HL-60 (cell line): Measurements from ENCODE around the gene CD207.

ENCODE experiments used
- DNase-seq, 2 experiments: peaks; one replicate each; pipeline ENCODE4 v3.0.0-alpha.2; 2010 to 2020; ENCODE audit warnings: low read depth in 1 of 2, low spot score in 1 of 2
- H3K27ac ChIP-seq: fragments of 250-450 bp; sonication (Bioruptor Pico); replicated peaks from 2 replicates; pipeline ENCODE4 v1.5.1; 2020; ENCODE audit warnings: mild to moderate bottlenecking, moderate library complexity
- H3K27me3 ChIP-seq: fragments of 250-450 bp; sonication (Bioruptor Pico); 2 replicates; pipeline ENCODE4 v1.5.1; 2021; ENCODE audit warnings: mild to moderate bottlenecking, moderate library complexity; ENCODE audit not compliant: insufficient read depth, poor library complexity, severe bottlenecking
- H3K4me3 ChIP-seq: replicated peaks from 2 replicates; pipeline ENCODE4 v1.5.1; 2011; ENCODE audit warnings: mild to moderate bottlenecking, control low read depth, low read length; ENCODE audit not compliant: insufficient read depth
- GABPA ChIP-seq: IDR thresholded peaks from 2 replicates; pipeline ENCODE4 v1.6.1; 2012; ENCODE audit warnings: low read depth
- POLR2AphosphoS5 ChIP-seq: IDR thresholded peaks from 2 replicates; pipeline ENCODE4 v1.6.1; 2012; ENCODE audit warnings: low read depth
- SPI1 ChIP-seq: IDR thresholded peaks from 2 replicates; pipeline ENCODE4 v1.6.1; 2012; ENCODE audit warnings: low read depth, mild to moderate bottlenecking, borderline replicate concordance
- TF ChIP-seq, protein P1 (sequence below): IDR thresholded peaks from one replicate; pipeline ENCODE4 v1.5.1; 2011; ENCODE audit warnings: low read length, control low read depth, inconsistent platforms; ENCODE audit not compliant: insufficient read depth
- TF ChIP-seq, protein P2 (sequence below): IDR thresholded peaks from 2 replicates; pipeline ENCODE4 v1.6.1; 2012; ENCODE audit warnings: low read depth; ENCODE audit not compliant: insufficient replicate concordance

The CD207 gene

DNA sequence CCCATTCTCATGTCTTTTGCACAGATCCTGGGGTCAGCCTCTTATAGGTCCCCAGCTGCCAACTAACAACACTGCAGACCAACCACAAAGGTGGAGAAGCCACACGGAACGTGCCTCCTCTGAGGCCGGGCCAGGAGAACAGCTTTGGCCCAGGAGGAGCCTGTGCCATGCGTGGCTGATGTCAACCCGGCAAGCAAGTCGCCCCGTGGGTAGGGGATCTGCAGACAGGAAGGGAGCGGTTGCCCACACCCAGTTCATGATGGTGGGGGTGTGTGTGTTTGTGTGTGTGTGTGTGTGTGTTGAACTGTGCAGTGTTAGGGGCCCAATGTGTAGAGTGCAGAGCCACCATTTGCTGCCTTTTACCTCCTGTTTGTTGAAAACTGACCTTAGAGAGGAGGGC is 12.8 kb downstream of the CD207 start:
- Histone ChIP-seq H3K4me3 (no peak overlapping the region), H3K27me3 (no peaks in the 10 kb centered on the region), H3K27ac (no peak overlapping the region)
- DNase-seq: no peak
- TF ChIP-seq, protein P1, sequence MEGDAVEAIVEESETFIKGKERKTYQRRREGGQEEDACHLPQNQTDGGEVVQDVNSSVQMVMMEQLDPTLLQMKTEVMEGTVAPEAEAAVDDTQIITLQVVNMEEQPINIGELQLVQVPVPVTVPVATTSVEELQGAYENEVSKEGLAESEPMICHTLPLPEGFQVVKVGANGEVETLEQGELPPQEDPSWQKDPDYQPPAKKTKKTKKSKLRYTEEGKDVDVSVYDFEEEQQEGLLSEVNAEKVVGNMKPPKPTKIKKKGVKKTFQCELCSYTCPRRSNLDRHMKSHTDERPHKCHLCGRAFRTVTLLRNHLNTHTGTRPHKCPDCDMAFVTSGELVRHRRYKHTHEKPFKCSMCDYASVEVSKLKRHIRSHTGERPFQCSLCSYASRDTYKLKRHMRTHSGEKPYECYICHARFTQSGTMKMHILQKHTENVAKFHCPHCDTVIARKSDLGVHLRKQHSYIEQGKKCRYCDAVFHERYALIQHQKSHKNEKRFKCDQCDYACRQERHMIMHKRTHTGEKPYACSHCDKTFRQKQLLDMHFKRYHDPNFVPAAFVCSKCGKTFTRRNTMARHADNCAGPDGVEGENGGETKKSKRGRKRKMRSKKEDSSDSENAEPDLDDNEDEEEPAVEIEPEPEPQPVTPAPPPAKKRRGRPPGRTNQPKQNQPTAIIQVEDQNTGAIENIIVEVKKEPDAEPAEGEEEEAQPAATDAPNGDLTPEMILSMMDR: no peak
- TF ChIP-seq SPI1: no peak
- no peak for TF ChIP-seq GABPA
- TF ChIP-seq, protein P2, sequence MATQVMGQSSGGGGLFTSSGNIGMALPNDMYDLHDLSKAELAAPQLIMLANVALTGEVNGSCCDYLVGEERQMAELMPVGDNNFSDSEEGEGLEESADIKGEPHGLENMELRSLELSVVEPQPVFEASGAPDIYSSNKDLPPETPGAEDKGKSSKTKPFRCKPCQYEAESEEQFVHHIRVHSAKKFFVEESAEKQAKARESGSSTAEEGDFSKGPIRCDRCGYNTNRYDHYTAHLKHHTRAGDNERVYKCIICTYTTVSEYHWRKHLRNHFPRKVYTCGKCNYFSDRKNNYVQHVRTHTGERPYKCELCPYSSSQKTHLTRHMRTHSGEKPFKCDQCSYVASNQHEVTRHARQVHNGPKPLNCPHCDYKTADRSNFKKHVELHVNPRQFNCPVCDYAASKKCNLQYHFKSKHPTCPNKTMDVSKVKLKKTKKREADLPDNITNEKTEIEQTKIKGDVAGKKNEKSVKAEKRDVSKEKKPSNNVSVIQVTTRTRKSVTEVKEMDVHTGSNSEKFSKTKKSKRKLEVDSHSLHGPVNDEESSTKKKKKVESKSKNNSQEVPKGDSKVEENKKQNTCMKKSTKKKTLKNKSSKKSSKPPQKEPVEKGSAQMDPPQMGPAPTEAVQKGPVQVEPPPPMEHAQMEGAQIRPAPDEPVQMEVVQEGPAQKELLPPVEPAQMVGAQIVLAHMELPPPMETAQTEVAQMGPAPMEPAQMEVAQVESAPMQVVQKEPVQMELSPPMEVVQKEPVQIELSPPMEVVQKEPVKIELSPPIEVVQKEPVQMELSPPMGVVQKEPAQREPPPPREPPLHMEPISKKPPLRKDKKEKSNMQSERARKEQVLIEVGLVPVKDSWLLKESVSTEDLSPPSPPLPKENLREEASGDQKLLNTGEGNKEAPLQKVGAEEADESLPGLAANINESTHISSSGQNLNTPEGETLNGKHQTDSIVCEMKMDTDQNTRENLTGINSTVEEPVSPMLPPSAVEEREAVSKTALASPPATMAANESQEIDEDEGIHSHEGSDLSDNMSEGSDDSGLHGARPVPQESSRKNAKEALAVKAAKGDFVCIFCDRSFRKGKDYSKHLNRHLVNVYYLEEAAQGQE: no peak
- TF ChIP-seq POLR2AphosphoS5: no peak

DNA sequence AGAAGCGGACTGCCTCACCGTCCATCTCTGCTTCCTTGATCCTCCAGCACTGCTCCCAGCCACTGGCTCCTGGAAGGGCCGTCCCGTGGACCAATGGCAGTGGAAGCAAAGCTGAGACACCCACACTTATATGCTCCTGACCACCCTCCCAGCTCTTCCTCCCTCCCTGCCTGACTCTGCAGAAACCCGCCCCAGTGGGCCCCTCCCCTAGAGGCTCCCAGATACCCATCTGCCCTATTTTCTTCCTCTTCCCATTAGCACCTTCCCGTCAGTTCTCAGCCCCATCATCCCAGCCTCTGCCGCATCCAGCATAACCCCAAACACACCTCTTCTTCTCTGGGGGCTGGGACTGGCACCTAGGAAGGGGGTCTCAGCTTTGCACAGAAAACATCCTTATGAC is 15.1 kb downstream of the CD207 start, which contains the start of gene CLEC4F:
TSS of gene CLEC4F (minus strand) at position 101 of the 400 bp plus-strand sequence. CDS start at position 25, 76 bp downstream.
- no peak for DNase-seq
- no peak within 1 kb of the TSS for H3K27ac ChIP-seq
- no peak within 1 kb of the TSS for H3K4me3 ChIP-seq
- TF ChIP-seq GABPA (no peak), POLR2AphosphoS5 (no peak), SPI1 (no peak)
- TF ChIP-seq, protein P1: no peak
- TF ChIP-seq, protein P2: no peak
- no peaks in the 10 kb centered on the region for H3K27me3 ChIP-seq

DNA sequence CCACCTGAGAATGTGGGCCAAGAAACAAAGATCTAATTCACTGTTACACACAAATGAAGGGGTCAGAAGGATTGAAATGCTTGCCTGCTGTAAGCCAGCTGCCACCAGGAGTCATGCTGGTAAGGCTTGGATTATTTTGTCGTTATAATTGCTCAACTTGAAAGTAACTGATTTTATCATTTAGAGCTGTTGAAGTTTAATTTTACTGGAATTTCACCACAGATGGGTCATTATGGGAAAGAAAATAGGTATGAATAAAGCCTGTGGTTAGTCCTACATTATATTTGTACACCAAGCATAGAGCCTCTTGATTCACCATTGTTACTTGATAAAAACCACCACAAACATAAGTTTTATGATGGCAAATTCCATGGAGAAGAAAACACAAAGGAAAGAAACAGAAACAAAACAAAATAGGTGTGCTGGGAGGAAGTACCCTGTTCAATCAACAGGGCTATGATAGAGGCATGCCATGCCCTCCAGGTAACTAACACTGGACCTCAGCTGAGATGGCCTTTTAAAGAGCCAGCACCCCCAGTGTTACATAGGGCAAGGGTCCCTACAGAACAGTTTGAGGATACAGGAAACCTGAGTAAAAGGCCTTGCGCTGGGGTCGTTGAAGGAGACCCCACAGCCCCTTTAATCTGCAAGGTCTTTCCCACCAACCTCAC is 18.2 kb downstream of the CD207 start:
- TF ChIP-seq, protein P1: no peak
- TF ChIP-seq SPI1: no peak
- TF ChIP-seq, protein P2: no peak
- TF ChIP-seq POLR2AphosphoS5: no peak
- no peak for TF ChIP-seq GABPA
- H3K27ac ChIP-seq: no peak overlapping the region
- DNase-seq: no peak
- no peaks in the 10 kb centered on the region for H3K27me3 ChIP-seq
- no peak overlapping the region for H3K4me3 ChIP-seq
